ENCODE data around the gene TNFRSF25.

- no peak for TF ChIP-seq SIN3A (IDR thresholded peaks at IDR 0.05; ENCODE audit: borderline replicate concordance, insufficient read depth, low read length)
- TF ChIP-seq POLR2AphosphoS5 (IDR thresholded peaks at IDR 0.05; ENCODE audit: low read depth, low read length), result no peak
- TF ChIP-seq REST (IDR thresholded peaks at IDR 0.05; ENCODE audit: insufficient read depth in 1 of 2, low read depth in 2 of 2, low read length in 2 of 2), result no peak
Measured at GRCh38 chr1:6443339-6444115, 22.4 kb downstream of the TNFRSF25 start.

Measured in PFSK-1 (cell line).